Measurements from ENCODE around the gene FARS2.

DNA sequence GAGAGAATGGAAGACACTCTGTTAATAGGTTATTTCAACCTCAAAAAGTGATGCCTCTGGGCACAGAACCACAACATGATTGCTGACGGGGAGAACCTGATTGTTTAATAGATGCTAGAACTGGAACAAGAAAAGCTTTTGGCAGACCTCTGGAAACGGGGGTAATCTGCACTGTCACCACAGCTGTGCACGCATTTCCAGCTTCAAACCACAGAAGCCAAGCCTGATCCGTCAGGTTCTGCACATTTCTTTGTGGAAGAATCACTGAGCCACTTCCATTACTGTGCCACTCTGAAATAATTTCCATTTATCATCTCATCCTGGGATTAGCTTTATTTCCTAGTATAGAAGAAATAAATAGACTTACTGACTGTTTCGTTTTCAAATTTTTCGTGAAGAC lies 309.3 kb downstream of the FARS2 start:
- TF ChIP-seq, protein P1, sequence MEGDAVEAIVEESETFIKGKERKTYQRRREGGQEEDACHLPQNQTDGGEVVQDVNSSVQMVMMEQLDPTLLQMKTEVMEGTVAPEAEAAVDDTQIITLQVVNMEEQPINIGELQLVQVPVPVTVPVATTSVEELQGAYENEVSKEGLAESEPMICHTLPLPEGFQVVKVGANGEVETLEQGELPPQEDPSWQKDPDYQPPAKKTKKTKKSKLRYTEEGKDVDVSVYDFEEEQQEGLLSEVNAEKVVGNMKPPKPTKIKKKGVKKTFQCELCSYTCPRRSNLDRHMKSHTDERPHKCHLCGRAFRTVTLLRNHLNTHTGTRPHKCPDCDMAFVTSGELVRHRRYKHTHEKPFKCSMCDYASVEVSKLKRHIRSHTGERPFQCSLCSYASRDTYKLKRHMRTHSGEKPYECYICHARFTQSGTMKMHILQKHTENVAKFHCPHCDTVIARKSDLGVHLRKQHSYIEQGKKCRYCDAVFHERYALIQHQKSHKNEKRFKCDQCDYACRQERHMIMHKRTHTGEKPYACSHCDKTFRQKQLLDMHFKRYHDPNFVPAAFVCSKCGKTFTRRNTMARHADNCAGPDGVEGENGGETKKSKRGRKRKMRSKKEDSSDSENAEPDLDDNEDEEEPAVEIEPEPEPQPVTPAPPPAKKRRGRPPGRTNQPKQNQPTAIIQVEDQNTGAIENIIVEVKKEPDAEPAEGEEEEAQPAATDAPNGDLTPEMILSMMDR (IDR thresholded peaks at IDR 0.05) = no peak
- no peak for TF ChIP-seq POLR2AphosphoS5 (IDR thresholded peaks at IDR 0.05)
- no peak for TF ChIP-seq POLR2A (IDR thresholded peaks at IDR 0.05; ENCODE audit: low read depth)
